Measurements from ENCODE around the gene UBR1.

DNA sequence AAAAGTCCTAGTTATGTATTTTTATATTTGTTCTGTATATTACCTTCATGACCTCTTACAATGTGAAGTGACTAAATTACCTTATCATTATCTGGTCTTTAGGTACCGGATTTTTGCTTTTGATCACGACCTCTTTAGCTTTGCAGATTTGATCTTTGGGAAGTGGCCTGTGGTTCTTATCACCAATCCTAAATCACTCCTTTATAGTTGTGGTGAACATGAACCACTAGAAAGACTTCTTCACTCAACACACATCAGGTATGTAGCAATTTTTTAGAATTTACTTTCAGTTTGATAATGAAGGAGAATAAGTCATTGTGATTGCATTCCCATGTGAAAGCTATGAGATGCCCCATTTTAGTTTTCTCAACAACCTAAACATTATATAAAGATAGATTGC, 45.9 kb upstream of the UBR1 start:
- TF ChIP-seq, protein P1, sequence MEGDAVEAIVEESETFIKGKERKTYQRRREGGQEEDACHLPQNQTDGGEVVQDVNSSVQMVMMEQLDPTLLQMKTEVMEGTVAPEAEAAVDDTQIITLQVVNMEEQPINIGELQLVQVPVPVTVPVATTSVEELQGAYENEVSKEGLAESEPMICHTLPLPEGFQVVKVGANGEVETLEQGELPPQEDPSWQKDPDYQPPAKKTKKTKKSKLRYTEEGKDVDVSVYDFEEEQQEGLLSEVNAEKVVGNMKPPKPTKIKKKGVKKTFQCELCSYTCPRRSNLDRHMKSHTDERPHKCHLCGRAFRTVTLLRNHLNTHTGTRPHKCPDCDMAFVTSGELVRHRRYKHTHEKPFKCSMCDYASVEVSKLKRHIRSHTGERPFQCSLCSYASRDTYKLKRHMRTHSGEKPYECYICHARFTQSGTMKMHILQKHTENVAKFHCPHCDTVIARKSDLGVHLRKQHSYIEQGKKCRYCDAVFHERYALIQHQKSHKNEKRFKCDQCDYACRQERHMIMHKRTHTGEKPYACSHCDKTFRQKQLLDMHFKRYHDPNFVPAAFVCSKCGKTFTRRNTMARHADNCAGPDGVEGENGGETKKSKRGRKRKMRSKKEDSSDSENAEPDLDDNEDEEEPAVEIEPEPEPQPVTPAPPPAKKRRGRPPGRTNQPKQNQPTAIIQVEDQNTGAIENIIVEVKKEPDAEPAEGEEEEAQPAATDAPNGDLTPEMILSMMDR (IDR thresholded peaks at IDR 0.05; ENCODE audit: insufficient read depth, low read length, poor library complexity, severe bottlenecking) = no peak
- TF ChIP-seq EZH2phosphoT487 (conservative IDR thresholded peaks at IDR 0.05; ENCODE audit: low read length) = no peak

All from SU-DHL-6 (cell line).